Measurements from ENCODE around the gene LMOD2.

The LMOD2 gene

GRCh38 chr7:123673752-123674398 lies 18.2 kb downstream of the LMOD2 start:
- no peak for TF ChIP-seq CTCF (IDR thresholded peaks at IDR 0.05; ENCODE audit: low read depth, low read length, missing control alignments)
- DNase-seq (ENCODE audit: extremely low read depth, low read depth) = no peak
- no peak overlapping the region for H3K4me3 ChIP-seq (replicated peaks; ENCODE audit: low read depth, low read length)

GRCh38 chr7:123674399-123675180 lies 18.9 kb downstream of the LMOD2 start:
- TF ChIP-seq CTCF (IDR thresholded peaks at IDR 0.05; ENCODE audit: low read depth, low read length, missing control alignments) = no peak
- H3K4me3 ChIP-seq (replicated peaks; ENCODE audit: low read depth, low read length) = no peak overlapping the region
- DNase-seq (ENCODE audit: extremely low read depth, low read depth) = no peak

DNA sequence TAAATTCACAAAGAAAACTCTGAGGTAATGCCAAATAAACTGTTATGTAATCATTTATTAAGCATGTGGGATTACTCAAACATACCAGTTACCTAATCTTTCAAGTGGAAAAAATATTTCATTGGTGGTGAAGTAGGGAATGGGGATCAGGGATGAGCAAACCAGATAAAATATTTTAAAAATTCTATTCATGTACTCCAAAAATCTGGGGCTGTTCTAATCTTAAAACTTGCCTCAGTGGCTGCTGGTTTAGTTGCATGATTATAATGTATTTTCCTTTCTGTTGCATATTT lies 19.5 kb downstream of the LMOD2 start:
- H3K4me3 ChIP-seq (replicated peaks; ENCODE audit: low read depth, low read length) = no peak overlapping the region
- TF ChIP-seq CTCF (IDR thresholded peaks at IDR 0.05; ENCODE audit: low read depth, low read length, missing control alignments) = no peak
- DNase-seq (ENCODE audit: extremely low read depth, low read depth) = no peak

- no peak for TF ChIP-seq CTCF (IDR thresholded peaks at IDR 0.05; ENCODE audit: low read depth, low read length, missing control alignments)
- H3K4me3 ChIP-seq (replicated peaks; ENCODE audit: low read depth, low read length) = no peak overlapping the region
- DNase-seq (ENCODE audit: extremely low read depth, low read depth) = no peak
These were observed 21.5 kb downstream of the LMOD2 start for GRCh38 chr7:123677061-123677715.

DNA sequence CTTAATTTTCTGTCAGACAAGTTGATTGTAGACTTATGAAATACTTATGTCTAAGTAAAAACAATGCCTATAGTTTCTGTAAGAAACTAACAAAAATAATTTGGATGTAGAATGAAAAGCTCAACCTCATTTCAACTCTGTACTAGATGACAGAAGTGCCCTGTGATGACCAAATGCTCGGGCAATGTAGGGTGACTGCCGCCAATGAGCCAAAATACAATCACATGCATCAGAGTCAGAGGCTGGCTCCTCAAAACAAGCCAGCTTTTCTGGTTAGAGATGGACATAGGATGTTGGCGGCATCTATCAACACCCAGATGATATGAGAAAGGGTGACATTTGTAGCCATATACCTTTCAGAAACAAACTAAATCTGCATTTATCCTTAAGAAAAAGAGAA lies 23.9 kb downstream of the LMOD2 start:
- DNase-seq (ENCODE audit: extremely low read depth, low read depth) = no peak
- TF ChIP-seq CTCF (IDR thresholded peaks at IDR 0.05; ENCODE audit: low read depth, low read length, missing control alignments) = no peak
- H3K4me3 ChIP-seq (replicated peaks; ENCODE audit: low read depth, low read length) = no peak overlapping the region

DNA sequence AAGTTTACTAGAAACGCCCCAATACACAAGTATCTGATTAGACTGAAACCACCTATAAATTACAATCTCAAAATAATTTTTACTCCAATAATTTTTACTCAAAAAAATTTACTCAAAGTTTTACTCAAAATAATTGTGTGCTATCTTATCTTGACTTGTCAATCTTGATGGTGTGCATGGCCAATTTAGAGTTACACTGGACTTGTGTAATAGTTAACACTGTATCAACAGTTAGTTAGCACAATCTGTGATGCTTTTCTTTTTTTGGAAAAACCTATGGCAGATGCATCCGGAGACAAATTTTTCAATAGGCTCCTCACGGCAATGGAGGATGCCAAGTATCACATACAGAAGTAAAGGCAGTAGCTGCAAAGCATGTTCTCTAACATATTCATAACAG lies 24.9 kb downstream of the LMOD2 start:
- no peak for DNase-seq (ENCODE audit: extremely low read depth, low read depth)
- TF ChIP-seq CTCF (IDR thresholded peaks at IDR 0.05; ENCODE audit: low read depth, low read length, missing control alignments) = no peak
- no peak overlapping the region for H3K4me3 ChIP-seq (replicated peaks; ENCODE audit: low read depth, low read length)

Data from HFF-Myc (cell line).